Thoracic aorta (tissue), 2 donors: Measurements from ENCODE around the gene CAMK1D. TPM values are rescaled to one million over a fixed set of nuclear protein-coding genes. Genes with fewer than 3 reads are reported as not detected.

Experiments used
- ATAC-seq: fragments of 150-250 bp; one replicate; pipeline ENCODE4 v1.8.0; 2017; ENCODE audit warnings: low read depth; ENCODE audit not compliant: insufficient number of reproducible peaks, low FRiP score
- DNase-seq: peaks from one replicate; pipeline ENCODE4 v3.0.0-alpha.2; 2020; ENCODE audit warnings: low spot score
- H3K27ac ChIP-seq, 2 donors: fragments of 200-600 bp; sonication (generic); 1 replicate in 1 of 2; 2 replicates in 1 of 2; pipeline ENCODE4 v1.5.1; 2016; ENCODE audit warnings: mild to moderate bottlenecking in 2 of 2, moderate library complexity in 2 of 2
- H3K27me3 ChIP-seq: fragments of 200-600 bp; sonication (generic); replicated peaks from 2 replicates; pipeline ENCODE4 v1.6.0; 2016; ENCODE audit warnings: mild to moderate bottlenecking; ENCODE audit not compliant: insufficient read depth
- H3K36me3 ChIP-seq: fragments of 200-600 bp; sonication (generic); one replicate; pipeline ENCODE4 v1.5.1; 2016
- H3K4me1 ChIP-seq, 2 donors: fragments of 200-600 bp; sonication (generic); 1 replicate in 1 of 2; 2 replicates in 1 of 2; pipeline versions ENCODE4 v1.5.1 to v1.6.0; 2016; ENCODE audit warnings: low read depth in 2 of 2, mild to moderate bottlenecking in 1 of 2; ENCODE audit not compliant: control insufficient read depth in 1 of 2
- H3K4me3 ChIP-seq: fragments of 200-600 bp; sonication (generic); 2 replicates; pipeline ENCODE4 v1.5.1; 2016; ENCODE audit warnings: mild to moderate bottlenecking
- H3K9me3 ChIP-seq: fragments of 200-600 bp; sonication (generic); 2 replicates; pipeline ENCODE4 v1.5.1; 2016
- total RNA-seq, 2 donors: library from RNA; depleted of rRNA; stranded (reverse); fragments of >200 nt; gene quantifications; one replicate each; pipeline versions ENCODE4 v1.1.0 to v1.2.3, GENCODE V29; 2016
- TF ChIP-seq, protein P1 (sequence below): fragments of 200-600 bp; sonication (generic); IDR thresholded peaks from one replicate; pipeline ENCODE4 v1.5.1; 2019; ENCODE audit warnings: antibody characterized with exemption

CAMK1D gene
- total RNA-seq, 2 donors from 2014 or later: 8.7 to 11.2 TPM

DNA sequence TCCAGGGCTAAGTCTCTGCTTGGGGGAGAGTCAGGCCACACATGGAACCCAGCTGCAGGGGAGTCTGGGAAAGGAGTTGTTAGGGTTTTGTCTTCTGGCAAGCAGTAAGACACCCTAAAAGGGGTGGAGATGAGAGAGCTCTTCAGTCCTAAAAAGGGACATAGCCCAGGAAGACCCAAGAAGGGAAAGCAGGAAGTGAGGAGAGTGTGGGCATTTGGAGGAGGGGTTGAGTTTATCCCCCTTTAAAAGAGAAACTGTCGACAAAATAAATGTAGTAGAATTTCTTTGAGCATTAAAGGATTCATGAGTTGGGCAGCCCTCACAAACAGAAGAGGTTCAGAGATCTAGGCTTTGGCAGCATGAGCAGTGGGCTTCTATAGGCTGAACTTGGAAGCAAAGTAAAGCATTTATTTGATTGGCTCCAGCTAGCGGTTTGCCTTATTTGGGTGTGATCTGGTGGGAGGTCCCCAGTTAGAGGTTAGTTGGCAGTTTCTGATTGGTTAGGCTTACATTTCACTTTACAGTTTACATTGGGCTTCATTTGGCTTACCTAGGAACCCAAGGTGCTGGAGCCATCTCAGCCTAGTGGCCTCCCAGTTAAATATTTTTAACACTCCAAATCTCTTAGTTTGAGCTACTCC lies 246.7 kb downstream of the CAMK1D start:
- no peaks in the 10 kb centered on the region for H3K4me1 ChIP-seq
- no peaks in the 10 kb centered on the region for H3K27me3 ChIP-seq
- TF ChIP-seq, protein P1, sequence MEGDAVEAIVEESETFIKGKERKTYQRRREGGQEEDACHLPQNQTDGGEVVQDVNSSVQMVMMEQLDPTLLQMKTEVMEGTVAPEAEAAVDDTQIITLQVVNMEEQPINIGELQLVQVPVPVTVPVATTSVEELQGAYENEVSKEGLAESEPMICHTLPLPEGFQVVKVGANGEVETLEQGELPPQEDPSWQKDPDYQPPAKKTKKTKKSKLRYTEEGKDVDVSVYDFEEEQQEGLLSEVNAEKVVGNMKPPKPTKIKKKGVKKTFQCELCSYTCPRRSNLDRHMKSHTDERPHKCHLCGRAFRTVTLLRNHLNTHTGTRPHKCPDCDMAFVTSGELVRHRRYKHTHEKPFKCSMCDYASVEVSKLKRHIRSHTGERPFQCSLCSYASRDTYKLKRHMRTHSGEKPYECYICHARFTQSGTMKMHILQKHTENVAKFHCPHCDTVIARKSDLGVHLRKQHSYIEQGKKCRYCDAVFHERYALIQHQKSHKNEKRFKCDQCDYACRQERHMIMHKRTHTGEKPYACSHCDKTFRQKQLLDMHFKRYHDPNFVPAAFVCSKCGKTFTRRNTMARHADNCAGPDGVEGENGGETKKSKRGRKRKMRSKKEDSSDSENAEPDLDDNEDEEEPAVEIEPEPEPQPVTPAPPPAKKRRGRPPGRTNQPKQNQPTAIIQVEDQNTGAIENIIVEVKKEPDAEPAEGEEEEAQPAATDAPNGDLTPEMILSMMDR: no peak
- no peaks in the 10 kb centered on the region for H3K9me3 ChIP-seq
- no peaks in the 10 kb centered on the region for H3K36me3 ChIP-seq
- no peak overlapping the region for H3K27ac ChIP-seq
- no peak for ATAC-seq
- H3K4me3 ChIP-seq: no peak overlapping the region
- no peak for DNase-seq

DNA sequence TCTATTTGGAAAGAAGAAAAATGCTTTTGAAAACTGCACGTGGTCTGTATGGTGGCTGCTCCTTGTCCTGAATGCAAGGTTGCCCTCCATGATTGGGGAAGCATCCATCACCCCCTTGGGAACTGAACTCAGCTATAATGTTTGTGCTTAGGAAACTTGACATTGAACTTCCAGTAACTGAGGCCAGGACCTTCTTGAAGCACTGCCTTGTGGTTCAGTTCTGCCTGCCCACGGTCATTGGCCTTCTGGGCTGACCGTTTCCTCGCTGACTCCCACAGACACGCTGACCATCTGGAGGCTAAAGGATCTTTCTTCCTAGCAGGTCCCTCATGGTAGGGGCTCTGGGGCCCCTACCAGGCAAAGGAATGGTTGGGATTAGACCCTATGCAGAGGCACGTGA lies 247.8 kb downstream of the CAMK1D start:
- Histone ChIP-seq H3K27ac (no peak overlapping the region), H3K27me3 (no peaks in the 10 kb centered on the region), H3K36me3 (no peaks in the 10 kb centered on the region), H3K9me3 (no peaks in the 10 kb centered on the region), H3K4me3 (no peak overlapping the region), H3K4me1 (no peaks in the 10 kb centered on the region)
- no peak for DNase-seq
- ATAC-seq: no peak
- TF ChIP-seq, protein P1: no peak

DNA sequence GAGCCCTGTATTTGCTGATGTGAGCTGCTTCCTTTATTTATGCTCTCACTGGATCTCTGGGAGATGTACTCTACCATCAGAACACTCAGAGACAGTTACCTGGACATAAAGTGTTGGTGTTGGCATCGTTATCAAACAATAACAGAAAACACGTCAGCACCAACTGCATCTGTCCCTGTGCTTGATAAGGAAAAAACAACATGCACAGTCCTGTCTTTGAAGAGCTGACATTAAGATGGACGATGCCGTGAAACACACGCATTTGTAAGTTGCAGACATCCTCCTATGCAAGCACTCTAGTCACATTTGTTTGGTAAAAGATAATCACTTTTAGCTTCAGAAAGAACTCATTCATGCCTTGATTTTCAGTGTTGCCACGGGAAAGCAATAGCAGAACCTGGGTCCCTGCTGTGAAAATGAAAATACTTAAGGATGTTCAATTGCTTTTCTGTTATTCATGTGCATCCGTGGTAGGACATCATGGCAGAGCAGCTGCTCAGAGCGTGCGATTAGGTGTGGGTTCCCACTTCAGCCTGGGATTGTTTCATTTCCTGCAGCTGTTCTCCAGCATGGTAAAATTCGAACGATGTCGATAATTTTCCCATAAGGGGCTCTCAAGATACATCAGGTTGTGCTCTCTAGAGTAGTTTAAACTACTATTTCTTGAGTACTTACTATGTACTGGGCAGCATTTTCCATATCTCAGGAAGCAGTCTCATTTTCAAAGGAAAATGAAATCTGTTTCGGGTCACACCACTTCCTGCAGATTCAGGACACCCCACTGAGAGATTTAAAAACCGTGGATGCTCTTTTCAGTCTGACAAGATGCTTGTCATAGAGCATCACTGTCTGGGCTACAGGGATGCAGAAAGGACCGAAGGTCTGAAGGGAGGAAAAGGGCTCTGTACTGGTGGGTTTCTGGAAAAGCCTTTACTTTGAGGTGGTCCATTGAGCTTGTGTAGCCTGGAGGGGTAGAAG lies 248.7 kb downstream of the CAMK1D start:
- no peaks in the 10 kb centered on the region for H3K4me1 ChIP-seq
- H3K9me3 ChIP-seq: no peaks in the 10 kb centered on the region
- H3K4me3 ChIP-seq: no peak overlapping the region
- TF ChIP-seq, protein P1: no peak
- DNase-seq: no peak
- no peak for ATAC-seq
- H3K36me3 ChIP-seq: no peaks in the 10 kb centered on the region
- H3K27me3 ChIP-seq: no peaks in the 10 kb centered on the region
- H3K27ac ChIP-seq: no peak overlapping the region

DNA sequence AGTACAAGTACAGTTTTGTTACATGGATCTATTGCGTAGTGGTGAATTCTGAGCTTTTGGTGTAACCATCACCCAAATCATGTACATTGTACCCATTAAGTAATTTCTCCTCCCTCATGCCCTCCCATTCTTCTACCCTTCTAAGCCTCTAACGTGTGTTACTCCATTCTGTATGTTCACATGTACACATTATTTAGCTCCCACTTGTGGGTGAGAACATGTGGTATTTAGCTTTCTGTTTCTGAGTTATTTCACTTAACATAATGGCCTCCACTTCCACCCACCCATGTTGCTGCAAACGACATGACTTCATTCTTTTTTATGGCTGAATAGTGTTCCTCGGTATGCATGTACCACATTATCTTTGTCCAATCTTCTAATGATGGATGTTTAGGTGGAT lies 251.3 kb downstream of the CAMK1D start:
- no peaks in the 10 kb centered on the region for H3K9me3 ChIP-seq
- DNase-seq: no peak
- no peaks in the 10 kb centered on the region for H3K4me1 ChIP-seq
- H3K27ac ChIP-seq: no peak overlapping the region
- TF ChIP-seq, protein P1: no peak
- no peaks in the 10 kb centered on the region for H3K27me3 ChIP-seq
- no peaks in the 10 kb centered on the region for H3K36me3 ChIP-seq
- no peak overlapping the region for H3K4me3 ChIP-seq
- no peak for ATAC-seq

DNA sequence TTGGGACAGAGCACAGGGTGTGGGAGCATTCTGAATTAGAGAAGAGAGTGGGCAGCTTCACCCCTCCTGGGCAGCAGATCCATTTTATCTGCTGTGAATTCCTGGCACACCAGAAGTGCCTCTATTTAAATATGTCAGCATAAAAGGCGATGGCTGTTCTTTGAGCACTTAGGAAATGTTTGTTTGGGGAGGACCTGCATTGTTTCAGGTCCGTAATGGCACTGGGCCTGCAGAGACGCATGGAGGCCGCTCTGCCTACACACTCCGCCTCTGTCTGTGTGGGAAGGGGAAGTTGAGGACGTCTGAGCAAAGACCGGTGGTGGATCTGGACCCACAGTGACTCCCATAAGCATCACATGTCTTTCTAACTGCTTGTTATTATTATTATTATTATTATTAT lies 253.2 kb downstream of the CAMK1D start:
- TF ChIP-seq, protein P1: no peak
- Histone ChIP-seq H3K4me3 (no peak overlapping the region), H3K36me3 (no peaks in the 10 kb centered on the region), H3K4me1 (no peaks in the 10 kb centered on the region), H3K27ac (no peak overlapping the region), H3K9me3 (no peaks in the 10 kb centered on the region), H3K27me3 (no peaks in the 10 kb centered on the region)
- no peak for DNase-seq
- no peak for ATAC-seq
